Activated T-helper 2 cell treated with anti-CD3 and anti-CD28 coated beads, Interferon-gamma antibody, Interleukin-2, Interleukin-4, amounts not matched to agents 10 μg/mL and 5 μg/mL and 100 μg/mL, durations not matched to agents 14 hours and 24 hours and 36 hours (primary cell): Measurements from ENCODE around the gene BSN. TPM values are rescaled to one million over a fixed set of nuclear protein-coding genes. Genes with fewer than 3 reads are reported as not detected.

Source experiments
- DNase-seq: peaks from one replicate; pipeline ENCODE4 v3.0.0; 2021; ENCODE audit warnings: low spot score
- H3K27ac Mint-ChIP-seq: one replicate; pipeline ENCODE4 v1.8.0; 2021; ENCODE audit warnings: mixed read lengths
- H3K27me3 Mint-ChIP-seq: one replicate; pipeline ENCODE4 v1.8.0; 2021; ENCODE audit warnings: low read depth, mixed read lengths
- H3K36me3 Mint-ChIP-seq: one replicate; pipeline ENCODE4 v1.8.0; 2021; ENCODE audit warnings: low read depth, mixed read lengths
- H3K4me1 Mint-ChIP-seq: one replicate; pipeline ENCODE4 v1.8.0; 2021; ENCODE audit warnings: low read depth, mixed read lengths
- H3K4me3 Mint-ChIP-seq: one replicate; pipeline ENCODE4 v1.8.0; 2021; ENCODE audit warnings: low read depth, mild to moderate bottlenecking, moderate library complexity, mixed read lengths
- H3K9me3 Mint-ChIP-seq: one replicate; pipeline ENCODE4 v1.8.0; 2021; ENCODE audit warnings: mixed read lengths
- intact Hi-C: fragments of 100-400 bp; cut with micrococcal nuclease; formaldehyde crosslinking; loops from one replicate; pipeline ENCODE4 v1.15.1; 2023
- total RNA-seq: library from RNA; stranded (reverse); gene quantifications from 2 replicates; pipeline ENCODE4 v1.2.3, GENCODE V29; 2022

The BSN gene
- total RNA-seq, 1 donor from 2014 or later = 0.09 TPM

- no peak overlapping the region for H3K27ac Mint-ChIP-seq
Observed at GRCh38 chr3:49600781-49601180, 46.5 kb downstream of the BSN start.

GRCh38 chr3:49601358-49602048, 47.2 kb downstream of the BSN start:
- no peaks in the 10 kb centered on the region for H3K27me3 Mint-ChIP-seq
- H3K36me3 Mint-ChIP-seq = no peaks in the 10 kb centered on the region
- no peaks in the 10 kb centered on the region for H3K9me3 Mint-ChIP-seq
- H3K4me3 Mint-ChIP-seq = no peak overlapping the region
- H3K27ac Mint-ChIP-seq = no peak overlapping the region
- intact Hi-C loops = no loop called here
- DNase-seq = no peak
- peaks cover 16% of the 10 kb centered on the region for H3K4me1 Mint-ChIP-seq

More at GRCh38 chr3:49600781-49601180, 46.5 kb downstream of the BSN start:
- Mint-ChIP-seq H3K4me1 (peaks cover 16% of the 10 kb centered on the region), H3K9me3 (no peaks in the 10 kb centered on the region), H3K27me3 (no peaks in the 10 kb centered on the region), H3K36me3 (no peaks in the 10 kb centered on the region), H3K4me3 (no peak overlapping the region)
- no peak for DNase-seq
- intact Hi-C loops = no loop called here

GRCh38 chr3:49602049-49602554, 47.8 kb downstream of the BSN start:
- no peak overlapping the region for H3K27ac Mint-ChIP-seq
- no peaks in the 10 kb centered on the region for H3K9me3 Mint-ChIP-seq
- H3K4me1 Mint-ChIP-seq = peaks cover 16% of the 10 kb centered on the region
- intact Hi-C loops = no loop called here
- DNase-seq = no peak
- H3K4me3 Mint-ChIP-seq = no peak overlapping the region
- H3K27me3 Mint-ChIP-seq = no peaks in the 10 kb centered on the region
- no peaks in the 10 kb centered on the region for H3K36me3 Mint-ChIP-seq

- Mint-ChIP-seq H3K4me3 (no peak overlapping the region), H3K36me3 (no peaks in the 10 kb centered on the region), H3K4me1 (peaks cover 16% of the 10 kb centered on the region), H3K9me3 (no peaks in the 10 kb centered on the region), H3K27ac (peak overlapping the region; percentile 41), H3K27me3 (no peaks in the 10 kb centered on the region)
- DNase-seq = peak; percentile 38
- intact Hi-C loops = no loop called here
Observed at GRCh38 chr3:49602877-49603411, 48.7 kb downstream of the BSN start.

- intact Hi-C loops = no loop called here
- Mint-ChIP-seq H3K27ac (no peak overlapping the region), H3K36me3 (no peaks in the 10 kb centered on the region), H3K4me1 (peaks cover 16% of the 10 kb centered on the region), H3K4me3 (no peak overlapping the region), H3K27me3 (no peaks in the 10 kb centered on the region), H3K9me3 (no peaks in the 10 kb centered on the region)
- no peak for DNase-seq
Observed at GRCh38 chr3:49606427-49606826, 52.1 kb downstream of the BSN start.

- no peak overlapping the region for H3K4me3 Mint-ChIP-seq
- intact Hi-C loops = no loop called here
- no peak for DNase-seq
- H3K9me3 Mint-ChIP-seq = no peaks in the 10 kb centered on the region
- H3K27ac Mint-ChIP-seq = no peak overlapping the region
- peaks cover 16% of the 10 kb centered on the region for H3K4me1 Mint-ChIP-seq
- no peaks in the 10 kb centered on the region for H3K36me3 Mint-ChIP-seq
- H3K27me3 Mint-ChIP-seq = no peaks in the 10 kb centered on the region
Observed at GRCh38 chr3:49607105-49607591, 52.9 kb downstream of the BSN start.

GRCh38 chr3:49607796-49608195, 53.5 kb downstream of the BSN start:
- no peaks in the 10 kb centered on the region for H3K9me3 Mint-ChIP-seq
- no peak overlapping the region for H3K27ac Mint-ChIP-seq
- no peaks in the 10 kb centered on the region for H3K27me3 Mint-ChIP-seq
- no peak overlapping the region for H3K4me3 Mint-ChIP-seq
- peaks cover 14% of the 10 kb centered on the region for H3K4me1 Mint-ChIP-seq
- intact Hi-C loops = no loop called here
- DNase-seq = no peak
- H3K36me3 Mint-ChIP-seq = no peaks in the 10 kb centered on the region

- DNase-seq = no peak
- no peaks in the 10 kb centered on the region for H3K9me3 Mint-ChIP-seq
- H3K4me3 Mint-ChIP-seq = no peak overlapping the region
- no peaks in the 10 kb centered on the region for H3K36me3 Mint-ChIP-seq
- intact Hi-C loops = no loop called here
- H3K4me1 Mint-ChIP-seq = peaks cover under 1% of the 10 kb centered on the region
- H3K27me3 Mint-ChIP-seq = no peaks in the 10 kb centered on the region
- no peak overlapping the region for H3K27ac Mint-ChIP-seq
Observed at GRCh38 chr3:49609314-49609713, 55.0 kb downstream of the BSN start.

- intact Hi-C loops = no loop called here
- H3K27me3 Mint-ChIP-seq = no peaks in the 10 kb centered on the region
- H3K9me3 Mint-ChIP-seq = no peaks in the 10 kb centered on the region
- no peak overlapping the region for H3K27ac Mint-ChIP-seq
- H3K36me3 Mint-ChIP-seq = no peaks in the 10 kb centered on the region
- DNase-seq = no peak
- H3K4me1 Mint-ChIP-seq = no peaks in the 10 kb centered on the region
- no peak overlapping the region for H3K4me3 Mint-ChIP-seq
Observed at GRCh38 chr3:49609815-49610214, 55.5 kb downstream of the BSN start.

GRCh38 chr3:49610666-49611280, 56.5 kb downstream of the BSN start:
- Mint-ChIP-seq H3K36me3 (no peaks in the 10 kb centered on the region), H3K9me3 (no peaks in the 10 kb centered on the region), H3K4me3 (no peak overlapping the region), H3K4me1 (no peaks in the 10 kb centered on the region), H3K27ac (no peak overlapping the region), H3K27me3 (no peaks in the 10 kb centered on the region)
- no peak for DNase-seq
- intact Hi-C loops = no loop called here

GRCh38 chr3:49611291-49611690, 57.0 kb downstream of the BSN start:
- H3K4me1 Mint-ChIP-seq = no peaks in the 10 kb centered on the region
- DNase-seq = no peak
- H3K4me3 Mint-ChIP-seq = no peak overlapping the region
- no peaks in the 10 kb centered on the region for H3K27me3 Mint-ChIP-seq
- intact Hi-C loops = no loop called here
- H3K36me3 Mint-ChIP-seq = no peaks in the 10 kb centered on the region
- no peak overlapping the region for H3K27ac Mint-ChIP-seq
- H3K9me3 Mint-ChIP-seq = no peaks in the 10 kb centered on the region

GRCh38 chr3:49611719-49612118, 57.4 kb downstream of the BSN start:
- Mint-ChIP-seq H3K9me3 (no peaks in the 10 kb centered on the region), H3K27ac (no peak overlapping the region), H3K4me1 (no peaks in the 10 kb centered on the region), H3K4me3 (no peak overlapping the region), H3K27me3 (no peaks in the 10 kb centered on the region), H3K36me3 (no peaks in the 10 kb centered on the region)
- intact Hi-C loops = no loop called here
- DNase-seq = no peak

GRCh38 chr3:49614936-49615335, 60.7 kb downstream of the BSN start:
- Mint-ChIP-seq H3K4me1 (no peaks in the 10 kb centered on the region), H3K27me3 (peaks cover 7% of the 10 kb centered on the region), H3K9me3 (no peaks in the 10 kb centered on the region), H3K27ac (no peak overlapping the region), H3K4me3 (no peak overlapping the region), H3K36me3 (no peaks in the 10 kb centered on the region)
- intact Hi-C loops = no loop called here
- DNase-seq = no peak
